GM12891 (cell line): ENCODE results near the gene LCN6.

Source experiments
- PAX5 ChIP-seq: IDR thresholded peaks from 2 replicates; pipeline ENCODE4 v1.6.1; 2011; ENCODE audit warnings: low read length, moderate library complexity, mild to moderate bottlenecking; ENCODE audit not compliant: insufficient read depth, severe bottlenecking
- POLR2A ChIP-seq: IDR thresholded peaks from 2 replicates; pipeline ENCODE4 v1.6.1; 2011; ENCODE audit warnings: low read depth, low read length, control low read depth
- POLR2AphosphoS5 ChIP-seq: IDR thresholded peaks from 2 replicates; pipeline ENCODE4 v1.6.1; 2011; ENCODE audit warnings: low read depth, low read length, control low read depth
- POU2F2 ChIP-seq: IDR thresholded peaks from 2 replicates; pipeline ENCODE4 v1.6.1; 2011; ENCODE audit warnings: low read depth, mild to moderate bottlenecking, control low read depth, low read length, moderate library complexity
- SPI1 ChIP-seq: IDR thresholded peaks from 2 replicates; pipeline ENCODE4 v1.6.1; 2011; ENCODE audit warnings: low read depth, low read length, control low read depth
- TAF1 ChIP-seq: IDR thresholded peaks from 2 replicates; pipeline ENCODE4 v1.6.1; 2011; ENCODE audit warnings: low read depth, low read length, control low read depth

DNA sequence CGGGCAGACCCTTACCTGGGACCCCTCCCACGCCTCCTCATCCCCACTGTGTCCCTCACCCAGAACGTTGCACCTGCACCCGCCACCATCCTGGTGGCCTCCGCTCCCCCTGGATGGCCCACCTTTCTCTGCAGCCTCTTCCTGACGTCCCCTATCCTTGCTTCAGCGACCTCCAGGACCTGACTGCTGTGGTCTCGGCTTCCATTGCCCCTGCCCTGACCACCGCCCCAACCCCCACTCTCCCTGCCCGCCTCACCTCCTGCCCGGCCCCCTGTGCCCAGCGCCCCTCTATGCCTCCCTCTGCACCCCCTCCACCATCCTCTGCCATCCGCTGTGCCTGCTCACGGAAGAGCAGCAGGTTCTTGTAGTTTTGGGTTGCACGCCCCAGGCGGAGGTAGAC is 7.8 kb downstream of the LCN6 start:
- TF ChIP-seq POLR2A, result no peak
- no peak for TF ChIP-seq SPI1
- no peak for TF ChIP-seq POLR2AphosphoS5
- no peak for TF ChIP-seq PAX5
- TF ChIP-seq TAF1, result no peak
- no peak for TF ChIP-seq POU2F2
